NCI-H2227 treated with DMSO at 0.1 percent for 48 hours (cell line): ENCODE data around the gene PTTG1.
"Not testable (repeated sequence)": the region's sequence is repeated elsewhere in the genome, so short reads cannot be mapped to it uniquely, and the experiment has no call there.

Source experiments
- DNase-seq: peaks from one replicate; lab custom pipeline; 2025; lab: John Stamatoyannopoulos, UW

The PTTG1 gene

GRCh38 chr5:160423099-160423498, 1.4 kb downstream of the PTTG1 start:
- DNase-seq, result no peak

- no peak for DNase-seq
Observed at GRCh38 chr5:160427607-160428006, 6.0 kb downstream of the PTTG1 start.

GRCh38 chr5:160432196-160432595, 10.5 kb downstream of the PTTG1 start:
- no peak for DNase-seq

- no peak for DNase-seq
Observed at GRCh38 chr5:160432787-160433186, 11.1 kb downstream of the PTTG1 start.

- DNase-seq, result peak; percentile 36
Observed at GRCh38 chr5:160434022-160434531, 12.4 kb downstream of the PTTG1 start.

DNA sequence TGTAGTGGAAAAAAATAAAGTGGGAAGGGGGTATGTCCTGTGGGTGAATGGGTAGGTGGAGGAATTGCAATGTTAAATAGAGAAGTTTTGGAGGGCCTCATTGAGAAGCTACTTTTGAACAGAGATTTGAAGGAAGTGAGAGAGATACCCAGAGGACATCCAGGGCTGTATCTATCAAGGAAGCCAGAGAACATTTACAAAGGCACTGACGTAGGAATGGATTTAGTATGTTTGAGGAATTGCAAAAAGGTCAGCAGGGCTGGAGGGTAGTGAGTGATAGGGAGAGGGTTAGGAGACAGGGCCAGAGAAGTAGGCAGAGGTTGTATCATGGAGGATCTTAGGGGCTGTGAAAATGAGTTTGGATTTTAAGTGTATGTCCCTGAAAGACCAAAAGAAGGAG, 13.9 kb downstream of the PTTG1 start:
- DNase-seq, result no peak

DNA sequence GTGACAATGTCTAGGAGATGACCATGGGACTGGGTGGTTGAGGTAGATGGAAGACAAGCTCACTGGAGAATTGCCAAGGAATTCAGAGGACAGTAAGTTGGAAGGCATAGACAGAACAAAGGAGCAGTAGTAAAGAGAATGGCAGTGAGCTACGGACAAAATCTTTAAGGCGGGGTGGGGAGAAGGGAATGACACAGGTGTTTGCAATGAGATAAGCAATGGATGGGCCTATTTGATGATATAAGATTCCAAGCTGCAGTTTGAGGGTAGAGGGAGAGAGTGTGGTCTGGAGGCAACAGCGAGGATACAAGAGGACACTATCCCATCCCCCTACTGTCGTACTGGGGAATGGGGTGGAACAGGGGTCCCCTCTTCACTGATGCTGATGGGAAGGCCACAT, 14.4 kb downstream of the PTTG1 start:
- DNase-seq, result no peak

GRCh38 chr5:160436661-160437060, 15.0 kb downstream of the PTTG1 start:
- DNase-seq, result not testable (repeated sequence)

DNA sequence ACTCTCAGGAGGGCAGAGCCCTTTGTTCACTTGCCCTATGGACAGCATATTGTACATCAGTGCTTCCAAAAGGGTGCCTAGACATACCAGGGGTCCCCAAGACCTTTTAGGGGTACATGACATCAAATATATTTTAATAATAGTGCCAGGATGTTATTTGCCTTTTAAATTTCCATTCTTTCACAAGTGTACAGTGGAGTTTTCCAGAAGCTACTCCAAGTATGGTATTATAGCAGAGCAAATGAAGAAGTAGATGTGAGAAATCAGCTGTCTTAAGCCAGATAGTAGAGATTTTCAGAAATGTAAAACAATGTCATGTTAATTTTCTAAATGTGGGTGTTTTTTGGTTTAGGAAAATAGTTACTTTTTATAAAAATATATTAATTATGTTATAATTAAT, 15.6 kb downstream of the PTTG1 start:
- no peak for DNase-seq

DNA sequence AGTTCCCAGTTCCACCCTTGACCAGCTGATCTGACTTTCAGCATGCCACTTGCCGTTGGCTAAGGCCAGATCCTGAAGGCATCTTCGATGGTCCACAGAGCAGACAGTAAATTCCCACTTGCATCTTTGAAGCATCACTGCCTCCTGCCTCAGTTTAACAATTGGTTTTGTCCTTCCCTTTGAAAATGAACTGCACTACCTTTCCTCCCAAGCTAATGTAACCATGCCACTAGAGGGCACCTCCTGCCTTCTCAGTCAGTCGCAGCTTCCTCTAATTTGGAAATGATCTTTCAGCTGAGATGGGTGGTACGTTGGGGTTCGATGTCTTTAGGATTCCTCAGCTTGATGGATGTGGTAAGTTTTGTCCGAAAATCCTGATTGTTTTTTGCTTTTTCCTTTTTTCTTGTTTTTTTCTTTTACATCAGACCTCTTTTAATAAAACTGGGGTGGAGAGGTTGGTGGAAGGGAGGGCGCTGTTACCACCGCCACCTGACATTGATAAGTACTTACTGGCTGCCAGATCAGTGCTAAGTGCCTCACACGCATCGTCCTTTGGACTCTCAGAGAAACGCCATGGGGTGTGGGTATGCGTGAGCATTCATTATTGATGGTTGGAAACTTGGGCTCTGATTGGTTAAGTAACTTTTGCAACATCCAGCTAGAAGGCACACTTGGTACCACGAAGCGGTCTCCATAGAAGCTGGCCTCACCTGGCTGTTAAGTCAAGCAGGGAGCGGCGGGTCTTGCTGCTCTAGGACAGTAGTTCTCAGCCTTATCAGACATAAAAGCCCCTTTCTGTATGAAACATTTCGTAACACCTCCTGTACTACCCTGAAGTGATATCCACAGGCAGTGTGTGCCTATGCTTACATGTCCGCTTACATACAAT, 16.9 kb downstream of the PTTG1 start:
- peak; percentile 15 for DNase-seq

- DNase-seq, result peak; percentile 51
Observed at GRCh38 chr5:160439205-160439600, 17.5 kb downstream of the PTTG1 start.

DNA sequence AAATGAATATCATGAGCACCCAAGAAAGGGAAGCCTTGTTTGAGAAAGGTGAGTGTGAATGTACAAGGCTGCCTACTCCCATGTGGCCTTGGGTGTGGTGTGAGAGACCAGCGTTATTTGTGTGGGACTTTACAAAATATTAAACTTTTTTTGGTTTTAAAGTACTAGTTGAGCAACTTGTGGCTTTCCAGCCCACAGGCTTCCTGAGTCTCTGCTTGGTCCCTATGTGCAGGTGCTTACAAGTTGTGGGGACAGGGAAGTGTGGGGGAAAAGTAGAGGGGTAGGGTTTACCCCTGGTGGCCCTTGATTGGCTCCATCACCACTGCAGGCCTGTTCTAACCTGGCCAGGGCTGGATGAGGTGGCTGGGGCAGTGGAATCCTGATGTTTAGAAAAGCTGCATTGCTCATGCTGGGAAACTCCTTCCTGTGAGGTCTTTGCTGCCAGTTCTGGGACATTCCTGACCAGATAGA, 19.7 kb downstream of the PTTG1 start:
- DNase-seq, result no peak

DNA sequence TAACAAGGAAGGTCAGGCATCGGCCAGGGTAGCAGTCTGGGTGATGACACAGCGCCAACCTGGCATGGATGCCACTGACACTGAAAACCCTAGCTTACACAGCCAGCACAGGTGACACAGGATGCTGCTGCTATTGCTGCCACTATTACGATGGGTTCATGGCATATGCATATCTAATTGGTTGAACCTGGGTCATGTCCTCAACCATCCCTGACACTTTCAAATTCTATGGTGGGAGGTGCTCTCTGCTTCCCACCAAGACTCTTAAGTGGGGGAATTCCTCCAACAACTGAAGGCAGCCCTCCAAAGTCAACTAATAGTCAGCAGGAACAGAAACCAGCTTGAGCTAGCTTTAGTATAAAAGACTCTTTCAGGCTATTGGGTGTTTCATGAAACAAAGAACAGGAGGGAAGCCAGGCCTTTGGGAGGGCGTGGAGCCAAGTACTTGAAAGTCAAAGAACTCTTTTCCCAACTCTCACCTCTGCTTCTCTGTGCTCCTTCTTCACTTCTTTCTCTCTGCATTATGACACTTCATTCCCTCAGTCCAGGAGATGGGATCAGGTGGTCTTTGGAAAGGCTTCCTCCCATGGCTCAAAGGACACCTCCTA, 21.3 kb downstream of the PTTG1 start:
- DNase-seq, result no peak

DNA sequence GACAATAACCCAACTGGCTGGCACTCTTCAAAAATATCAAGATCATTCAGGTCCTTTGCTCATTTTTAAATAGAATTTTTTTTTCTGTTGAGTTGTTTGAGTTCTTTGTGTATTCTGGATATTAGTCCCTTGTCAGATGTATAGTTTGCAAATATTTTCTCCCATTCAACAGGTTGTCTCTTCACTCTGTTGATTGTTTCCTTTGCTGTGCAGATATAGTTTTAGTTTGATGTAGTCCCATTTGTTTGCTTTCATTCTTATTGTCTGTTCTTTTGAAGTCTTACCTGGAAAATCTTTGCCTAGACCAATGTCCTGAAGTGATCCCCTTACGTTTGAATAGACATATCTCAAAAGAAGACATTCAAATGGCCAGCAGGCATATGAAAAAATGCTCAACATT, 22.8 kb downstream of the PTTG1 start:
- DNase-seq, result no peak

DNA sequence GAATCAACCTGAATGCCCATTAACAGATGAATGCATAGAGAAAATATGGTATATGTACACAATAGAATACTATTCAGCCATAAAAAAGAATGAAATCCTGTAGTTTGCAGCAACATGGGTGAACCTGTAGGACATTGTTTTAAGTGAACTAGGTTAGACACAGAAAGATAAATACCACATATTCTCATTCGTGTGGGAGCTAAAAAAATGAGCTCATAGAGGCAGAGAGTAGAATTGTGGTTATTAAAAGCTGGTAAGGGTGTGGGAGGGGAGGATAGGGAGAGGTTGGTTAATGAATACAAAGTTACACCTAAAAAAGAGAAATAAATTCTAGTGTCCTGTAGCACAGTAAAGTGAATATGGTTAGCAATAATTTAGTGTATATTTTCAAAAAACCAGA, 23.5 kb downstream of the PTTG1 start:
- no peak for DNase-seq

GRCh38 chr5:160445751-160446150, 24.1 kb downstream of the PTTG1 start:
- DNase-seq, result no peak

DNA sequence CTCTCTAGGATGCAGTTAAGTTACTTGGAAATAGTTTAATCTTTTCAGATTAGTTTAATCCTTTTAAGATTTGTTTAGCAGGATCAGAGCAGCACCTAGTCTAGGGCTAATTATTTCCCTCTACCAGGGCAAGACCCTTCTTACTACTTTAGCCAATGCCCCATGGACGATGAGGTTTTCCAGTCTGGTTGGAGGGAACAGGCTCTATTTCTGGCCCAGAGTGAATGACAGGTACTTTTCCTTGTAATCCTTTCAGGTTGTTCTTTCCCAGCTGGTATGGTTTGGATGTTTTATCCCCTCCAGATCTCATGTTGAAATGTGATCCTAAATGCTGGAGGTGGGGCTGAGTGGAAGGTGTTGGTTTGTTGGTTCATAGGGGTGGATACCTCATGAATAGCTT, 27.2 kb downstream of the PTTG1 start:
- DNase-seq, result no peak

- no peak for DNase-seq
Observed at GRCh38 chr5:160449458-160449857, 27.8 kb downstream of the PTTG1 start.

- DNase-seq, result no peak
Observed at GRCh38 chr5:160450164-160450932, 28.7 kb downstream of the PTTG1 start.

GRCh38 chr5:160451281-160451680, 29.6 kb downstream of the PTTG1 start:
- no peak for DNase-seq

GRCh38 chr5:160452036-160452435, 30.4 kb downstream of the PTTG1 start:
- DNase-seq, result no peak

DNA sequence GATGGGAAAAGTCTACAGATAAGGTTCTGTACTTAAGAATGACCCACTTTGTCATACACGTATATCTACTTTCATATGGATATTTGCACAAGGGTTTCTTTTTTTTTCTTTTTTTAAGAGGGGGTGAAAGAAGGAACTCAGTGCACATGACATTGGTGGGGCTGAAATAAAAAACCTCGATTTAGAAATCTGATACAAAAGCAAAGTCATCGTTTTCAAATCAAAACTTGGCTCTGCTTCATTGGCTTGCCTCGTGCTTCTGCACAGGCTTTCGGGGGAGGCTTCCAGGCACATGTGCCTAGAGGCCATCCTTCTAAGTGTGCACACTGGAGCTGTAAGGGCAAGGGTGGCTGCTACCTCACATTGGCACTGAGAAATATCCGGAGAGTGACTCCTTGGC, 31.1 kb downstream of the PTTG1 start:
- no peak for DNase-seq

GRCh38 chr5:160453751-160454150, 32.1 kb downstream of the PTTG1 start:
- no peak for DNase-seq
